IMR-90 (cell line): Measurements from ENCODE around the gene COL24A1.

Source experiments
- POLR2A ChIP-seq: IDR thresholded peaks from 2 replicates; pipeline ENCODE4 v1.6.1; 2012; ENCODE audit warnings: mild to moderate bottlenecking, low read depth, low read length
- RAD21 ChIP-seq: IDR thresholded peaks from 2 replicates; pipeline ENCODE4 v1.6.1; 2012; ENCODE audit warnings: low read length, improper control_type of control experiment
- RFX5 ChIP-seq: IDR thresholded peaks from 2 replicates; pipeline ENCODE4 v1.8.0; 2012; ENCODE audit warnings: low read depth, mild to moderate bottlenecking, low read length, moderate library complexity
- USF2 ChIP-seq: fragments of 150-350 bp; IDR thresholded peaks from 2 replicates; pipeline ENCODE4 v1.6.1; 2017; ENCODE audit warnings: mild to moderate bottlenecking, antibody characterized with exemption, low read length, low read depth
- TF ChIP-seq, protein P1 (sequence below): conservative IDR thresholded peaks from 2 replicates; pipeline ENCODE4 v1.5.1; 2012; ENCODE audit warnings: mild to moderate bottlenecking, low read depth, low read length, improper control_type of control experiment

- no peak for TF ChIP-seq RFX5
- TF ChIP-seq RAD21, result no peak
- TF ChIP-seq POLR2A, result no peak
- TF ChIP-seq, protein P1, sequence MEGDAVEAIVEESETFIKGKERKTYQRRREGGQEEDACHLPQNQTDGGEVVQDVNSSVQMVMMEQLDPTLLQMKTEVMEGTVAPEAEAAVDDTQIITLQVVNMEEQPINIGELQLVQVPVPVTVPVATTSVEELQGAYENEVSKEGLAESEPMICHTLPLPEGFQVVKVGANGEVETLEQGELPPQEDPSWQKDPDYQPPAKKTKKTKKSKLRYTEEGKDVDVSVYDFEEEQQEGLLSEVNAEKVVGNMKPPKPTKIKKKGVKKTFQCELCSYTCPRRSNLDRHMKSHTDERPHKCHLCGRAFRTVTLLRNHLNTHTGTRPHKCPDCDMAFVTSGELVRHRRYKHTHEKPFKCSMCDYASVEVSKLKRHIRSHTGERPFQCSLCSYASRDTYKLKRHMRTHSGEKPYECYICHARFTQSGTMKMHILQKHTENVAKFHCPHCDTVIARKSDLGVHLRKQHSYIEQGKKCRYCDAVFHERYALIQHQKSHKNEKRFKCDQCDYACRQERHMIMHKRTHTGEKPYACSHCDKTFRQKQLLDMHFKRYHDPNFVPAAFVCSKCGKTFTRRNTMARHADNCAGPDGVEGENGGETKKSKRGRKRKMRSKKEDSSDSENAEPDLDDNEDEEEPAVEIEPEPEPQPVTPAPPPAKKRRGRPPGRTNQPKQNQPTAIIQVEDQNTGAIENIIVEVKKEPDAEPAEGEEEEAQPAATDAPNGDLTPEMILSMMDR, result no peak
- no peak for TF ChIP-seq USF2
Observed at GRCh38 chr1:86146566-86146965, 10.0 kb downstream of the COL24A1 start.
